Duodenal mucosa (tissue), 2 donors: ENCODE results near the gene DRC7.

ENCODE experiments used
- H3K27ac ChIP-seq: one replicate; pipeline ENCODE4 v1.7.0; 2013; ENCODE audit warnings: low read depth, low read length
- H3K27me3 ChIP-seq, 2 donors: one replicate each; pipeline ENCODE4 v1.7.0; 2013; ENCODE audit warnings: low read length in 2 of 2, control low read depth in 1 of 2; ENCODE audit not compliant: insufficient read depth in 2 of 2, control insufficient read depth in 1 of 2
- H3K36me3 ChIP-seq, 2 donors: one replicate each; pipeline ENCODE4 v1.7.0; 2013; ENCODE audit warnings: low read length in 2 of 2, control low read depth in 1 of 2; ENCODE audit not compliant: insufficient read depth in 2 of 2, control insufficient read depth in 1 of 2
- H3K4me1 ChIP-seq, 2 donors: one replicate each; pipeline ENCODE4 v1.7.0; 2013; ENCODE audit warnings: low read length in 2 of 2, control low read depth in 1 of 2; ENCODE audit not compliant: insufficient read depth in 2 of 2, control insufficient read depth in 1 of 2
- H3K4me3 ChIP-seq, 2 donors: one replicate each; pipeline ENCODE4 v1.7.0; 2013; ENCODE audit warnings: low read length in 2 of 2, low read depth in 1 of 2
- H3K9ac ChIP-seq, 2 donors: one replicate each; pipeline ENCODE4 v1.7.0; 2013; ENCODE audit warnings: low read length in 2 of 2, low read depth in 1 of 2
- H3K9me3 ChIP-seq, 2 donors: one replicate each; pipeline ENCODE4 v1.7.0; 2013; ENCODE audit warnings: low read length in 2 of 2, control low read depth in 1 of 2; ENCODE audit not compliant: control insufficient read depth in 1 of 2

DRC7 gene

GRCh38 chr16:57649846-57650245 is 44.8 kb upstream of the DRC7 start:
- H3K4me1 ChIP-seq = peaks cover 7% of the 10 kb centered on the region in 2 donors
- H3K27me3 ChIP-seq = no peaks in the 10 kb centered on the region

GRCh38 chr16:57651344-57652333 is 43.0 kb upstream of the DRC7 start:
- H3K36me3 ChIP-seq = peaks cover 4 to 31% of the 10 kb centered on the region in 2 donors

More at GRCh38 chr16:57649846-57650245, 44.8 kb upstream of the DRC7 start:
- Histone ChIP-seq H3K9ac (no peak overlapping the region), H3K27ac (no peak overlapping the region), H3K36me3 (peaks cover 4 to 18% of the 10 kb centered on the region in 2 donors), H3K9me3 (no peaks in the 10 kb centered on the region), H3K4me3 (no peak overlapping the region)

GRCh38 chr16:57652695-57653471 is 41.7 kb upstream of the DRC7 start:
- Histone ChIP-seq H3K4me1 (peaks cover 5 to 7% of the 10 kb centered on the region in 2 donors), H3K27ac (no peak overlapping the region), H3K4me3 (no peak overlapping the region), H3K9ac (no peak overlapping the region), H3K27me3 (no peaks in the 10 kb centered on the region), H3K9me3 (no peaks in the 10 kb centered on the region), H3K36me3 (peaks cover 4 to 35% of the 10 kb centered on the region in 2 donors)

More at GRCh38 chr16:57651344-57652333, 43.0 kb upstream of the DRC7 start:
- H3K9me3 ChIP-seq = no peaks in the 10 kb centered on the region
- no peak overlapping the region for H3K4me3 ChIP-seq
- H3K4me1 ChIP-seq = peaks cover 7% of the 10 kb centered on the region in 2 donors
- no peaks in the 10 kb centered on the region for H3K27me3 ChIP-seq
- H3K9ac ChIP-seq = no peak overlapping the region
- H3K27ac ChIP-seq = no peak overlapping the region

- Histone ChIP-seq H3K4me3 (no peak overlapping the region), H3K36me3 (peaks cover 11 to 45% of the 10 kb centered on the region in 2 donors)
These were observed 40.7 kb upstream of the DRC7 start for GRCh38 chr16:57653936-57654335.

GRCh38 chr16:57656342-57656955 is 38.2 kb upstream of the DRC7 start:
- H3K9me3 ChIP-seq = no peaks in the 10 kb centered on the region
- H3K27me3 ChIP-seq = no peaks in the 10 kb centered on the region
- no peak overlapping the region for H3K9ac ChIP-seq
- H3K4me1 ChIP-seq = no peaks in the 10 kb centered on the region
- no peak overlapping the region for H3K4me3 ChIP-seq
- H3K27ac ChIP-seq = no peak overlapping the region
- H3K36me3 ChIP-seq = peaks cover 11 to 57% of the 10 kb centered on the region in 2 donors

More at GRCh38 chr16:57653936-57654335, 40.7 kb upstream of the DRC7 start:
- no peaks in the 10 kb centered on the region for H3K27me3 ChIP-seq
- no peaks in the 10 kb centered on the region for H3K9me3 ChIP-seq
- H3K9ac ChIP-seq = no peak overlapping the region
- H3K4me1 ChIP-seq = peaks cover 0 to 2% of the 10 kb centered on the region in 2 donors
- H3K27ac ChIP-seq = no peak overlapping the region

GRCh38 chr16:57657228-57657627 is 37.4 kb upstream of the DRC7 start:
- H3K27me3 ChIP-seq = no peaks in the 10 kb centered on the region
- H3K9me3 ChIP-seq = no peaks in the 10 kb centered on the region
- no peak overlapping the region for H3K27ac ChIP-seq
- H3K4me1 ChIP-seq = no peaks in the 10 kb centered on the region
- no peak overlapping the region for H3K9ac ChIP-seq
- H3K36me3 ChIP-seq = peaks cover 12 to 58% of the 10 kb centered on the region in 2 donors
- H3K4me3 ChIP-seq = no peak overlapping the region

- H3K4me3 ChIP-seq = no peak overlapping the region
- no peaks in the 10 kb centered on the region for H3K4me1 ChIP-seq
- H3K9me3 ChIP-seq = no peaks in the 10 kb centered on the region
- H3K27me3 ChIP-seq = no peaks in the 10 kb centered on the region
- no peak overlapping the region for H3K27ac ChIP-seq
- no peak overlapping the region for H3K9ac ChIP-seq
- H3K36me3 ChIP-seq = peaks cover 12 to 68% of the 10 kb centered on the region in 2 donors
These were observed 36.3 kb upstream of the DRC7 start for GRCh38 chr16:57658130-57658877.

- Histone ChIP-seq H3K9me3 (no peaks in the 10 kb centered on the region), H3K4me1 (no peaks in the 10 kb centered on the region), H3K27ac (no peak overlapping the region), H3K9ac (no peak overlapping the region), H3K27me3 (no peaks in the 10 kb centered on the region), H3K4me3 (no peak overlapping the region), H3K36me3 (peaks cover 12 to 73% of the 10 kb centered on the region in 2 donors)
These were observed 35.5 kb upstream of the DRC7 start for GRCh38 chr16:57658878-57659674.
